Fibroblast of the aortic adventitia (primary cell): ENCODE data around the gene RESP18. TPM values are rescaled to one million over a fixed set of nuclear protein-coding genes. Genes with fewer than 3 reads are reported as not detected.
"Not testable (repeated sequence)": the region's sequence is repeated elsewhere in the genome, so short reads cannot be mapped to it uniquely, and the experiment has no call there.

Experiments
- DNase-seq: peaks from one replicate; pipeline ENCODE4 v3.0.0-alpha.2; 2010; ENCODE audit warnings: low read depth
- H3K4me3 ChIP-seq: 2 replicates; pipeline ENCODE4 v1.5.1; 2011; ENCODE audit warnings: low read depth, mild to moderate bottlenecking, control low read depth, low read length, moderate library complexity
- total RNA-seq: library from RNA; depleted of rRNA; stranded (reverse); fragments of >200 nt; gene quantifications from 2 replicates; pipeline ENCODE4 v1.2.3, GENCODE V29; 2012; ENCODE audit warnings: low replicate concordance
- TF ChIP-seq, protein P1 (sequence below): IDR thresholded peaks from 2 replicates; pipeline ENCODE4 v1.5.1; 2011; ENCODE audit warnings: mild to moderate bottlenecking, low read length, control low read depth, inconsistent platforms; ENCODE audit not compliant: insufficient read depth

RESP18 gene
- total RNA-seq, 1 donor = not detected

- peak; percentile 32 for DNase-seq
- no peak overlapping the region for H3K4me3 ChIP-seq
- TF ChIP-seq, protein P1, sequence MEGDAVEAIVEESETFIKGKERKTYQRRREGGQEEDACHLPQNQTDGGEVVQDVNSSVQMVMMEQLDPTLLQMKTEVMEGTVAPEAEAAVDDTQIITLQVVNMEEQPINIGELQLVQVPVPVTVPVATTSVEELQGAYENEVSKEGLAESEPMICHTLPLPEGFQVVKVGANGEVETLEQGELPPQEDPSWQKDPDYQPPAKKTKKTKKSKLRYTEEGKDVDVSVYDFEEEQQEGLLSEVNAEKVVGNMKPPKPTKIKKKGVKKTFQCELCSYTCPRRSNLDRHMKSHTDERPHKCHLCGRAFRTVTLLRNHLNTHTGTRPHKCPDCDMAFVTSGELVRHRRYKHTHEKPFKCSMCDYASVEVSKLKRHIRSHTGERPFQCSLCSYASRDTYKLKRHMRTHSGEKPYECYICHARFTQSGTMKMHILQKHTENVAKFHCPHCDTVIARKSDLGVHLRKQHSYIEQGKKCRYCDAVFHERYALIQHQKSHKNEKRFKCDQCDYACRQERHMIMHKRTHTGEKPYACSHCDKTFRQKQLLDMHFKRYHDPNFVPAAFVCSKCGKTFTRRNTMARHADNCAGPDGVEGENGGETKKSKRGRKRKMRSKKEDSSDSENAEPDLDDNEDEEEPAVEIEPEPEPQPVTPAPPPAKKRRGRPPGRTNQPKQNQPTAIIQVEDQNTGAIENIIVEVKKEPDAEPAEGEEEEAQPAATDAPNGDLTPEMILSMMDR = no peak
These were observed 857 bp downstream of the RESP18 start for GRCh38 chr2:219331560-219332213.

DNA sequence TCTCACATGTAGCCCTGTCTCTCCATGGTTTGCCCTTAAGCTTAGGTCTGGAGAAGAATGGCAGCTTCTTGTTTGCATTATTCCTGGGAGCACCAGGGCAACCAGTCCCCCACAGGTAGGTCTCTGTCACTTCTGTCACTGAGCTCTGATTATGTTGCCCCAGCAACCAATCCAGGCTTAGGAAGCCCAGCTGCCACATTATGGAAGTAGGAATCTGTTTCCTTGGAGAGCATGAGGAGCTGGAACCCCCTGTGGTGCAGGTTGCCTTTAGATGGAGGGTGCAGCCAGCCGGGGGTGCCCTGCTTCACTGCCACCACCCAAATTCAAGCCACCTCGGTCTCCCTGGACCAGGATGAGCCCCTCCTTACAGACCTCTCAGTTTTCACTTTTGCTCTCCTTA, 4.8 kb downstream of the RESP18 start:
- H3K4me3 ChIP-seq = no peak overlapping the region
- no peak for DNase-seq
- TF ChIP-seq, protein P1 = no peak

DNA sequence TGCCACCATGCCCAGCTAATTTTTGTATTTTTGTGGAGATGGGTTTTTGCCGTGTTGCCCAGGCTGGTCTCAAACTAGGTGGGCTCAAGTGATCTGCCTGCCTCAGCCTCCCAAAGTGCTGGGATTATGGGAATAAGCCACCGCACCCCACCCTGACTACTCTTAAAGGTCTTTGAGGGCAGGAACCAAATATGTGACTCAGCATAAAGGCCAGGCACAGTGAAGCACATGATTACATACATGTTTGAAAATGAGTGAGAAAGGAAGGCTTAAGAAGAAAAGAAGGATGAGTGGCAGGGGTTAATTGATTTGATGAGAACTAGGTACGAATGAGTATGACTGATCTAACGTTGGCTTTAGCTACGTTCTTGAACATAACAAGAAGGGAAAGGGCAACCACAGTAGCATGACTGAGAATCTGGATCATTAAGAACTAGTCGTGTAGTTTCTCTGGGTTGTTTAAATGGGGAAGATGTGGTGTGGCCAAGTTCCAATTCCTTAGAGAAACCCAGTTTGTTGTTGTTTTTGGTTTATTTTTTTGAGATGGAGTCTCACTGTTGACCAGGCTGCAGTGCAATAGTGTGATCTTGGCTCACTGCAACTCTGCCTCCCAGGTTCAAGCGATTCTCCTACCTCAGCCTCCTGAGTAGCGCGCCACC, 6.8 kb downstream of the RESP18 start:
- H3K4me3 ChIP-seq = no peak overlapping the region
- DNase-seq = no peak
- TF ChIP-seq, protein P1 = no peak

- H3K4me3 ChIP-seq = no peak overlapping the region
- no peak for DNase-seq
- TF ChIP-seq, protein P1 = no peak
These were observed 7.4 kb downstream of the RESP18 start for GRCh38 chr2:219325136-219325535.

GRCh38 chr2:219323434-219323833, 9.1 kb downstream of the RESP18 start:
- TF ChIP-seq, protein P1 = no peak
- H3K4me3 ChIP-seq = no peak overlapping the region

DNA sequence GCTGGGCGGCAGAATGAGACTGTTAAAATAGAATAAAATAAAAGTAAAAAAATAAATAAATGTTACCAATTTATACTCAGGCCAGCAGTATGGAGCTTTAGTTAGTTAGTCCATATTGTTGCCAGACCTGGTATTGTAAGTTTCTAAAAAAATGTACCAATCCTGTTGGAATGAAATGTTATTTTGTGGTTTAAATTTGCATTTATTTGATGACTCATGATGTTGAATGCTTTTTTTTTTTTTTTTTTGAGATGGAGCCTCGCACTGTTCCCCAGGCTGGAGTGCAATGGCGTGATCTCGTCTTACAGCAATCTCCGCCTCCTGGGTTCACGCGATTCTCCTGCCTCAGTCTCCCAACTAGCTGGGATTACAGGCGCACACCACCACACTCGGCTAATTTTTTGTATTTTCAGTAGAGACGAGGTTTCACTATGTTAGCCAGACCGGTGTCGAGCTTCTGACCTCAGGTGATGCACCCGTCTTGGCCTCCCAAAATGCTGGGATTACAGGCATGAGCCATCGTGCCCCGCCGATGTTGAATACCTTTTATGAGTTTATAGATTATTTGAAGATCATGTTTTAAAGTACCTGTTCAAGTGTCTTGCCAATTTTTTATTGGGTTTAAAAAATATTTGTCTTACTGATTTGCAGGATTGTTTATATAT, 17.6 kb downstream of the RESP18 start:
- no peak overlapping the region for H3K4me3 ChIP-seq
- TF ChIP-seq, protein P1 = no peak
- no peak for DNase-seq

More at GRCh38 chr2:219323434-219323833, 9.1 kb downstream of the RESP18 start:
- no peak for DNase-seq

DNA sequence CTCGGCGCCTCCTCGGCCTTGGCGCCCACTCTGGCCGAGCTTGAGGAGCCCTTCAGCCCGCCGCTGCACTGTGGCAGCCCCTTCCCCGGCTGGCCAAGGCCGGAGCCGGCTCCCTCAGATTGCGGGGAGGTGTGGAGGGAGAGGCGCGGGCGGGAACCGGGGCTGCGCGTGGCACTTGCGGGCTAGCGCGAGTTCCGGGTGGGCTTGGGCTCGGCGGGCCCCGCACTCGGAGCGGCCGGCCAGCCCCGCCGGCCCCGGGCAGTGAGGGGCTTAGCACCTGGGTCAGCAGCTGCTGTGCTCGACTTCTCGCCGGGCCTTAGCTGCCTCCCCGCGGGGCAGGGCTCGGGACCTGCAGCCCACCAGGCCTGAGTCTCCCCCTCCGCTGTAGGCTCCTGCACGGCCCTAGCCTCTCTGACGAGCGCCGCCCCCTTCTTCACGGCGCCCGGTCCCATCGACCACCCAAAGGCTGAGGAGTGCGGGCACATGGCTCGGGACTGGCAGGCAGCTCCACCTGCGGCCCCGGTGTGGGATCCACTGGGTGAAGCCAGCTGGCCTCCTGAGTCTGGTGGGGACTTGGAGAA, 19.8 kb downstream of the RESP18 start:
- H3K4me3 ChIP-seq, DNase-seq: not testable (repeated sequence)
